Lower lobe of right lung (tissue), 2 donors: ENCODE measurements around the gene MICU1. TPM values are rescaled to one million over a fixed set of nuclear protein-coding genes. Genes with fewer than 3 reads are reported as not detected.
"Not testable (repeated sequence)": the region's sequence is repeated elsewhere in the genome, so short reads cannot be mapped to it uniquely, and the experiment has no call there.

Experiments used
- ATAC-seq, 2 donors: fragments of 200-7000 bp; cut with Tn5 transposase; one replicate each; pipeline ENCODE4 v1.9.1; 2020 to 2022; ENCODE audit warnings: mild to moderate bottlenecking in 2 of 2, moderate library complexity in 2 of 2
- DNase-seq: peaks from one replicate; pipeline ENCODE4 v3.0.0-alpha.2; 2020
- H3K27ac ChIP-seq: fragments of 200-600 bp; one replicate; pipeline ENCODE4 v1.8.0; 2022
- H3K27me3 ChIP-seq: fragments of 200-600 bp; one replicate; pipeline ENCODE4 v1.8.0; 2022; ENCODE audit warnings: low read depth
- H3K36me3 ChIP-seq: fragments of 200-600 bp; one replicate; pipeline ENCODE4 v1.8.0; 2022; ENCODE audit warnings: mild to moderate bottlenecking
- H3K4me1 ChIP-seq: fragments of 200-600 bp; one replicate; pipeline ENCODE4 v1.8.0; 2022
- H3K4me3 ChIP-seq: fragments of 200-600 bp; one replicate; pipeline ENCODE4 v1.8.0; 2022; ENCODE audit warnings: mild to moderate bottlenecking
- H3K9me3 ChIP-seq: fragments of 200-600 bp; one replicate; pipeline ENCODE4 v1.8.0; 2022
- intact Hi-C: fragments of 100-400 bp; cut with DNase I; formaldehyde crosslinking; loops from one replicate; pipeline ENCODE4 v1.11.0; 2022
- total RNA-seq: library from RNA; stranded (reverse); fragmentation: NEBNext Ultra II Directional; extraction: Animal tissue kit (Norgen Biotek cat#: 25700); gene quantifications from one replicate; pipeline ENCODE4 v1.2.1, GENCODE V29; 2021
- TF ChIP-seq, protein P1 (sequence below): fragments of 200-600 bp; IDR thresholded peaks from one replicate; pipeline ENCODE4 v1.8.0; 2022; ENCODE audit warnings: antibody characterized with exemption, mild to moderate bottlenecking
- donor health status: DM: no; HTN: yes; CAD: no; lungs with severe emphysema.

The MICU1 gene
- total RNA-seq, 1 donor from 2014 or later, result 57.1 TPM

GRCh38 chr10:72483471-72483870 is 142.4 kb downstream of the MICU1 start:
- Histone ChIP-seq H3K27ac (no peak overlapping the region), H3K9me3 (no peaks in the 10 kb centered on the region), H3K36me3 (no peaks in the 10 kb centered on the region), H3K4me1 (no peaks in the 10 kb centered on the region), H3K27me3 (no peaks in the 10 kb centered on the region), H3K4me3 (no peak overlapping the region)
- TF ChIP-seq, protein P1, sequence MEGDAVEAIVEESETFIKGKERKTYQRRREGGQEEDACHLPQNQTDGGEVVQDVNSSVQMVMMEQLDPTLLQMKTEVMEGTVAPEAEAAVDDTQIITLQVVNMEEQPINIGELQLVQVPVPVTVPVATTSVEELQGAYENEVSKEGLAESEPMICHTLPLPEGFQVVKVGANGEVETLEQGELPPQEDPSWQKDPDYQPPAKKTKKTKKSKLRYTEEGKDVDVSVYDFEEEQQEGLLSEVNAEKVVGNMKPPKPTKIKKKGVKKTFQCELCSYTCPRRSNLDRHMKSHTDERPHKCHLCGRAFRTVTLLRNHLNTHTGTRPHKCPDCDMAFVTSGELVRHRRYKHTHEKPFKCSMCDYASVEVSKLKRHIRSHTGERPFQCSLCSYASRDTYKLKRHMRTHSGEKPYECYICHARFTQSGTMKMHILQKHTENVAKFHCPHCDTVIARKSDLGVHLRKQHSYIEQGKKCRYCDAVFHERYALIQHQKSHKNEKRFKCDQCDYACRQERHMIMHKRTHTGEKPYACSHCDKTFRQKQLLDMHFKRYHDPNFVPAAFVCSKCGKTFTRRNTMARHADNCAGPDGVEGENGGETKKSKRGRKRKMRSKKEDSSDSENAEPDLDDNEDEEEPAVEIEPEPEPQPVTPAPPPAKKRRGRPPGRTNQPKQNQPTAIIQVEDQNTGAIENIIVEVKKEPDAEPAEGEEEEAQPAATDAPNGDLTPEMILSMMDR, result no peak
- DNase-seq (peak; percentile 52), ATAC-seq (peak; percentile 39 to 40)
- intact Hi-C loops, result no loop called here

GRCh38 chr10:72480861-72481260 is 145.0 kb downstream of the MICU1 start:
- intact Hi-C loops, result no loop called here
- TF ChIP-seq, protein P1, result no peak
- no peaks in the 10 kb centered on the region for H3K4me1 ChIP-seq
- ATAC-seq (no peak), DNase-seq (no peak)
- H3K27ac ChIP-seq, result no peak overlapping the region
- peaks cover 13% of the 10 kb centered on the region for H3K36me3 ChIP-seq
- no peaks in the 10 kb centered on the region for H3K27me3 ChIP-seq
- no peaks in the 10 kb centered on the region for H3K9me3 ChIP-seq
- H3K4me3 ChIP-seq, result no peak overlapping the region

DNA sequence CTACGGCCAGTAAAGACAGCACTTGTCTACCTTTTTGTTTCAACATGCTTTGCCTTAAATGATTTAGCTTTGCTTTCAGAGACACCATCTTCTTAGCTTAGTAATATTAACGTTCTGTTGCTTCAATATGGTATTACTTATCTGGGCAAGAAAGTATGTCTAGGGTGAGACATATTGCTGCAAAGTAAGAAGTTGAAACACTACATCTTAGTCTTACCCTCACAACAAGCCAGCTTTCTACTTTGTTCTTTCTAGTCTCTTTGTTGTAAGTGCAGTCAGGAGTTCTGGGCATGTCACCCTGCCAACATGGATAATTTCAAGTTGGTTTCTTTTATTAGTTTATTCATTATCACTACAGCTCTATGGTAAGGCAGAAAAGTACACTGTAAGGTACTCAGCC is 148.4 kb downstream of the MICU1 start:
- DNase-seq (no peak), ATAC-seq (no peak)
- TF ChIP-seq, protein P1, result no peak
- H3K4me1 ChIP-seq, result no peaks in the 10 kb centered on the region
- no peak overlapping the region for H3K4me3 ChIP-seq
- no peaks in the 10 kb centered on the region for H3K9me3 ChIP-seq
- no peaks in the 10 kb centered on the region for H3K27me3 ChIP-seq
- intact Hi-C loops, result no loop called here
- peaks cover 40% of the 10 kb centered on the region for H3K36me3 ChIP-seq
- no peak overlapping the region for H3K27ac ChIP-seq

DNA sequence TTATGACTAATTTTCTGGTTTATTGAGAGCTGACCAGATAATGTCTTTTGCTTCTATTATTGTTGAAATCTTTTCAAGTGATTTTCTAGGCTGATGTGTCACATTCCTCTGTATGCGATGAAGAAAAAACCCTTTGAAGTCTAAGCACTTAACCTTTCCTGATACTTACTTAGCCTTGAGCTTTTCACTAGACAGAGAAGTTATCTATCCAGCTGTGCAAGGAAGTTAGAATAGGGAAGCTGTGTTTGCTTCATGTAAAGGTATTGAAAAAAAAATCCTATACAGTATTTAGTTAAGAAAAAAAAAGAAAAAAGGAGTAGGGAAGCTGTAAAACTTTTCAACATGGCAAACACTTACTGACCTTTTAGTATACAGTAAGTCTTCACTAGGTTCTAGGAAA is 153.6 kb downstream of the MICU1 start:
- intact Hi-C loops, result no loop called here
- ATAC-seq (no peak), DNase-seq (no peak)
- TF ChIP-seq, protein P1, result no peak
- H3K27me3 ChIP-seq, result no peaks in the 10 kb centered on the region
- H3K4me3 ChIP-seq, result no peak overlapping the region
- H3K36me3 ChIP-seq, result peaks cover 46% of the 10 kb centered on the region
- no peaks in the 10 kb centered on the region for H3K9me3 ChIP-seq
- no peak overlapping the region for H3K27ac ChIP-seq
- no peaks in the 10 kb centered on the region for H3K4me1 ChIP-seq

DNA sequence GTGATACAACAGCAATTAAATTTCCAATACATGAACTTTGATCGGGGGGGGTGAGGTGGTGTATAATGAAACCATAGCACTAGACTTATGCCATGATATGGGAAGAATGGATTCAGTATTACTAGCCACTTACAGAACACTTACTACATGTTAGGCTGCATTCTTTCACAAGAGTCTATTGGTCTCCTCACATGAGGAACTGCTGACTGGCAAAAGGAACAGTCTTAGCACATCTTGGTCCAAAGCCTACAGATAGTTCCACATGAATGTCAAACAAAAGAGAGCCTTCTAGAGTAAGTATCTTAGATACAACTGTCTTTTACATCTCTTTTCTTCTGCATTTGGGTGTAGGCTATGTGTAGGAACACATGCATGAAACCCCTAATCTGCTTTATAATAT is 155.2 kb downstream of the MICU1 start:
- TF ChIP-seq, protein P1, result no peak
- intact Hi-C loops, result no loop called here
- Histone ChIP-seq H3K4me3 (no peak overlapping the region), H3K27me3 (no peaks in the 10 kb centered on the region), H3K4me1 (no peaks in the 10 kb centered on the region), H3K27ac (no peak overlapping the region), H3K36me3 (peaks cover 34% of the 10 kb centered on the region), H3K9me3 (no peaks in the 10 kb centered on the region)
- ATAC-seq (peak; percentile 67 to 79), DNase-seq (no peak)

GRCh38 chr10:72467064-72467463 is 158.8 kb downstream of the MICU1 start:
- intact Hi-C loops, ATAC-seq: not testable (repeated sequence)

More at GRCh38 chr10:72467064-72467463, 158.8 kb downstream of the MICU1 start:
- H3K9me3 ChIP-seq, H3K27me3 ChIP-seq, H3K27ac ChIP-seq, H3K4me3 ChIP-seq, H3K4me1 ChIP-seq, H3K36me3 ChIP-seq: not testable (repeated sequence)
- peak; percentile 68 for DNase-seq
